MM.1S (cell line): Measurements from ENCODE around the gene CCDC88C.

ENCODE experiments used
- DNase-seq: peaks from one replicate; pipeline ENCODE4 v3.0.0-alpha.2; 2015
- H2AFZ ChIP-seq: fragments of 300-600 bp; sonication (generic); 2 replicates; pipeline ENCODE4 v1.6.0; 2016; ENCODE audit warnings: antibody characterized with exemption, low read length
- H3F3A ChIP-seq: fragments of 300-600 bp; sonication (generic); 2 replicates; pipeline ENCODE4 v1.6.1; 2016; ENCODE audit warnings: mild to moderate bottlenecking, antibody characterized with exemption, low read length, moderate library complexity, mixed read lengths; ENCODE audit not compliant: insufficient read depth
- H3K27ac ChIP-seq: fragments of 300-600 bp; sonication (generic); 2 replicates; pipeline ENCODE4 v1.5.1; 2016; ENCODE audit warnings: mild to moderate bottlenecking, low read length
- H3K27me3 ChIP-seq: fragments of 300-600 bp; sonication (generic); replicated peaks from 2 replicates; pipeline ENCODE4 v1.6.0; 2016; ENCODE audit warnings: low read length; ENCODE audit not compliant: insufficient read depth
- H3K36me3 ChIP-seq: fragments of 300-600 bp; sonication (generic); replicated peaks from 2 replicates; pipeline ENCODE4 v1.6.1; 2016; ENCODE audit warnings: mild to moderate bottlenecking, low read length, mixed read lengths; ENCODE audit not compliant: insufficient read depth
- H3K4me1 ChIP-seq: fragments of 300-600 bp; sonication (generic); 2 replicates; pipeline ENCODE4 v1.6.1; 2016; ENCODE audit warnings: low read length, mixed read lengths
- H3K4me2 ChIP-seq: fragments of 300-600 bp; sonication (generic); 2 replicates; pipeline ENCODE4 v1.6.0; 2016; ENCODE audit warnings: low read depth, low read length
- H3K4me3 ChIP-seq: fragments of 300-600 bp; sonication (generic); 2 replicates; pipeline ENCODE4 v1.5.1; 2016; ENCODE audit warnings: low read length, mixed read lengths
- H3K79me2 ChIP-seq: fragments of 300-600 bp; sonication (generic); 2 replicates; pipeline ENCODE4 v1.6.1; 2016; ENCODE audit warnings: mixed run types, low read length, mixed read lengths
- H3K9ac ChIP-seq: fragments of 300-600 bp; sonication (generic); 2 replicates; pipeline ENCODE4 v1.6.1; 2016; ENCODE audit warnings: low read length, mixed read lengths
- H3K9me2 ChIP-seq: fragments of 300-600 bp; sonication (generic); replicated peaks from 2 replicates; pipeline ENCODE4 v1.6.1; 2016; ENCODE audit warnings: mild to moderate bottlenecking, low read length, mixed read lengths; ENCODE audit not compliant: insufficient read depth
- H3K9me3 ChIP-seq: fragments of 300-600 bp; sonication (generic); replicated peaks from 2 replicates; pipeline ENCODE4 v1.6.1; 2016; ENCODE audit warnings: mild to moderate bottlenecking, low read length, mixed read lengths; ENCODE audit not compliant: insufficient read depth
- H4K20me1 ChIP-seq: fragments of 300-600 bp; sonication (generic); 2 replicates; pipeline ENCODE4 v1.6.1; 2016; ENCODE audit warnings: mild to moderate bottlenecking, low read length, moderate library complexity, mixed read lengths; ENCODE audit not compliant: insufficient read depth
- EZH2 ChIP-seq: fragments of 300-600 bp; sonication (generic); optimal IDR thresholded peaks from 2 replicates; pipeline ENCODE3; 2017; ENCODE audit warnings: low read depth, mild to moderate bottlenecking, antibody characterized with exemption, low read length, mixed read lengths
- EZH2phosphoT487 ChIP-seq: fragments of 300-600 bp; sonication (generic); IDR thresholded peaks from 2 replicates; pipeline ENCODE4 v1.6.1; 2018; ENCODE audit warnings: antibody characterized with exemption, low read length
- TF ChIP-seq, protein P1 (sequence below): fragments of 300-600 bp; sonication (generic); IDR thresholded peaks from 2 replicates; pipeline ENCODE4 v1.5.1; 2016; ENCODE audit warnings: antibody characterized with exemption, low read length, mixed read lengths

The CCDC88C gene

DNA sequence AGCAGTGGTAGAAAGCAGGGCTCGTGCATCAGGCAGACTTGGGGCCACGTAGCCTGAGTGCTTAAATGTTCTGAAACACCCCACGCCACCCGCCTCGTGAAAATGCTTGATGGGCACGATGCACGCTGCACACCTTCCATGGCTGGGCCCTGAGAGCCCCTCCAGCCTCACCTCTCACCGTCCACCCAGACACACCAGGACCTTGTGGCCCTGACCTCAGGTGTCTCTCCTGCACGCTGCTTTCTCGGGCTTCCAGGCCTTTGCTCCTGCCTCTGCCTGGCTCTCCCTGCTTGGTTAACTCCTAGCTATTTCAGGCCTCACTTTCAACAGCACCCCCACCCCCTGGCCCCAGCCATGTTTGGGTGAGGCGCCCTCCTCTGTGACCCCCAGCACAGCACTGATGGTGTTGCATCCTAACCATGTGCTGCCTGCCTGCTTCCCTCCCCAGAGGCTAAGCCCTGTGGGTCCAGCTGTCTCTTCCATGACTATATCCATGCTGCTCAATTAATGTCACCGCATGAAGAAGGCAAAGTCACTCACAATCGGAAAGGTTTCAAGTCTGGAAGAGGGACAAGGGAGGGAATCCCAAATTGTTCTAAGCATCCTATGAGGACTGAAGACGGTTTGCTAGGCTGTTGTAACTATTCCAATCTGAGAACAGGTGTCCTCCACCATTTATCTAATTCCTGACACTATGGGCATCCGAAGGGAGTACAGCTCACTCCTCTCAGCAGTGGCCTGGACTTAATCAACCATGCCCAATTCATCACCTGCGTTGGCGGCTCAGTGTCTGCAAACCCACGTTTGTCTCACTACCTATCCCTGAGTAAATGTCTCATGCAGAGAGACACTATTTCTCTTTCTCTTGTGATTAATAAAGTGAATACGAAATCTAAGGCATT, 82.2 kb downstream of the CCDC88C start:
- no peaks in the 10 kb centered on the region for H3K36me3 ChIP-seq
- peaks cover 88% of the 10 kb centered on the region for H3K79me2 ChIP-seq
- H3K27me3 ChIP-seq, result no peaks in the 10 kb centered on the region
- no peaks in the 10 kb centered on the region for H3K9me2 ChIP-seq
- peaks cover 25% of the 10 kb centered on the region for H3F3A ChIP-seq
- DNase-seq, result no peak
- peak overlapping the region; percentile 39; the same call in 1 of the 2 replicates for H3K4me2 ChIP-seq
- peak overlapping the region; percentile 85 for H3K27ac ChIP-seq
- no peaks in the 10 kb centered on the region for H4K20me1 ChIP-seq
- peaks cover 56% of the 10 kb centered on the region for H3K4me1 ChIP-seq
- no peaks in the 10 kb centered on the region for H3K9me3 ChIP-seq
- no peak overlapping the region for H2AFZ ChIP-seq
- no peak overlapping the region for H3K9ac ChIP-seq
- H3K4me3 ChIP-seq, result no peak overlapping the region
- TF ChIP-seq, protein P1, sequence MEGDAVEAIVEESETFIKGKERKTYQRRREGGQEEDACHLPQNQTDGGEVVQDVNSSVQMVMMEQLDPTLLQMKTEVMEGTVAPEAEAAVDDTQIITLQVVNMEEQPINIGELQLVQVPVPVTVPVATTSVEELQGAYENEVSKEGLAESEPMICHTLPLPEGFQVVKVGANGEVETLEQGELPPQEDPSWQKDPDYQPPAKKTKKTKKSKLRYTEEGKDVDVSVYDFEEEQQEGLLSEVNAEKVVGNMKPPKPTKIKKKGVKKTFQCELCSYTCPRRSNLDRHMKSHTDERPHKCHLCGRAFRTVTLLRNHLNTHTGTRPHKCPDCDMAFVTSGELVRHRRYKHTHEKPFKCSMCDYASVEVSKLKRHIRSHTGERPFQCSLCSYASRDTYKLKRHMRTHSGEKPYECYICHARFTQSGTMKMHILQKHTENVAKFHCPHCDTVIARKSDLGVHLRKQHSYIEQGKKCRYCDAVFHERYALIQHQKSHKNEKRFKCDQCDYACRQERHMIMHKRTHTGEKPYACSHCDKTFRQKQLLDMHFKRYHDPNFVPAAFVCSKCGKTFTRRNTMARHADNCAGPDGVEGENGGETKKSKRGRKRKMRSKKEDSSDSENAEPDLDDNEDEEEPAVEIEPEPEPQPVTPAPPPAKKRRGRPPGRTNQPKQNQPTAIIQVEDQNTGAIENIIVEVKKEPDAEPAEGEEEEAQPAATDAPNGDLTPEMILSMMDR, result no peak
- TF ChIP-seq EZH2 (no peak), EZH2phosphoT487 (no peak)

DNA sequence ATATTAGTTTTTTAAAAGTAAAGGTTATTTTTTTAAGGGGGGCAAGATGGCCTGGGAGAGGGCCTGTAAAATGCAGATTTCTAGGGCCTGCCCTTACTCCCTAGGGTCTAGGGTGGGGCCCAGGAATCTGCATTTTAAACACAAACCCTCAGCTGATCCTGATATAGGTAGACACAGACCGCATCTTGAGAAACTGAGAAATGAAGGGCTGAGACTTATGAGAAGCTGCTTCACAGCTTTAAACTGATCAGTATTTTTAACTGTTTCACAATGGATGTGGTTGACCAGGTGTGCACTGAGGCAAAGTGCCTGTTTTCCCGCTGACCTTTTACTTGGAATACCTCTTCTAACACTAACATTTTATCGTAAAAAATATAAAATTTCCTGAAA, 84.0 kb downstream of the CCDC88C start:
- no peak overlapping the region for H2AFZ ChIP-seq
- H3K9ac ChIP-seq, result peak overlapping the region; percentile 28; the same call in 1 of the 2 replicates
- peak overlapping the region; percentile 85 for H3K27ac ChIP-seq

DNA sequence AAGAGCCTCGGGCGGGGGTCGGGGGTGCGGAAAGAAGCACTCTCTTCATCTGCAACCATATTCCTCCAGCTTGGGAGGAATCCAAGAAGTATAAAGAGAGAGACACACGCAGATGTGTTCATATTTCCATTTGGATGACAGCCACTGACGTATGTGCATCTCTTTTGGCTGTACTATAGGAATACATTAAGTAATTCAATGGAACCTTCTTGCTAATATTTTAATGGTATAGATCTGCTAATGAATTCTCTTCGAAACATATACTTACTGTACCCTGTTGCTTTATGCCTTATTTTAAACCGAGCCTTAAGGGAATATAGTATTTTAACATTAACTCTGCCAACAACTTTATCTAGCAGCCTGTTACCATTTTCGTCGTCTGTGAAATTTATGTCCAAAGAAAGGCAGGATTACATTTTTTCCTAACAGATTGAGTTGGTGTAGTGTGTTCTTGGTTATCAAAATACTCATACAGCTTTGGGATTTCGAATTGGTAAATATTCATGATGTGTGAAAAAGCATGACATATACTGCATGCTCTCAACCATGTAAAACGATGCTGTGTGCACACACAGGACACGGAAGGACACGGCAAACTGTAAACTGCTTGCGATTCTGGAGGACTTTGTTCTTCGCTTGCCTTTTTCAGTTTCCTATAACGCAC, 84.5 kb downstream of the CCDC88C start:
- H2AFZ ChIP-seq, result no peak overlapping the region
- H3K27ac ChIP-seq, result peak overlapping the region; percentile 85
- H3K27me3 ChIP-seq, result no peaks in the 10 kb centered on the region
- peaks cover 56% of the 10 kb centered on the region for H3K4me1 ChIP-seq
- H4K20me1 ChIP-seq, result no peaks in the 10 kb centered on the region
- no peaks in the 10 kb centered on the region for H3K9me2 ChIP-seq
- peak overlapping the region; percentile 28; the same call in 1 of the 2 replicates for H3K9ac ChIP-seq
- peaks cover 88% of the 10 kb centered on the region for H3K79me2 ChIP-seq
- H3F3A ChIP-seq, result peaks cover 25% of the 10 kb centered on the region
- H3K36me3 ChIP-seq, result no peaks in the 10 kb centered on the region
- TF ChIP-seq EZH2phosphoT487 (no peak), EZH2 (no peak)
- TF ChIP-seq, protein P1, result no peak
- no peak overlapping the region for H3K4me3 ChIP-seq
- DNase-seq, result no peak
- peak overlapping the region; percentile 49; the same call in 1 of the 2 replicates for H3K4me2 ChIP-seq
- no peaks in the 10 kb centered on the region for H3K9me3 ChIP-seq

More for the DNA sequence above, 84.0 kb downstream of the CCDC88C start:
- H3K9me2 ChIP-seq, result no peaks in the 10 kb centered on the region
- H3K79me2 ChIP-seq, result peaks cover 88% of the 10 kb centered on the region
- H3K36me3 ChIP-seq, result no peaks in the 10 kb centered on the region
- TF ChIP-seq, protein P1, result no peak
- TF ChIP-seq EZH2, result no peak
- no peak for TF ChIP-seq EZH2phosphoT487
- H3K9me3 ChIP-seq, result no peaks in the 10 kb centered on the region
- DNase-seq, result peak; percentile 76
- H4K20me1 ChIP-seq, result no peaks in the 10 kb centered on the region
- peaks cover 25% of the 10 kb centered on the region for H3F3A ChIP-seq
- peak overlapping the region; percentile 49; the same call in 1 of the 2 replicates for H3K4me2 ChIP-seq
- peaks cover 56% of the 10 kb centered on the region for H3K4me1 ChIP-seq
- no peaks in the 10 kb centered on the region for H3K27me3 ChIP-seq
- H3K4me3 ChIP-seq, result no peak overlapping the region
